A549 (cell line): ENCODE measurements around the gene MND1. TPM values are rescaled to one million over a fixed set of nuclear protein-coding genes. Genes with fewer than 3 reads are reported as not detected.

Experiments used
- ATAC-seq, 2 experiments: fragments of 200-7000 bp in 1 of 2; fragments of >200 bp in 1 of 2; cut with Nextera tagmentation in 1 of 2; cut with Tn5 transposase in 1 of 2; 3 replicates each; pipeline versions ENCODE4 v1.8.0 to v1.9.1; 2018 to 2020; ENCODE audit warnings: mild to moderate bottlenecking in 1 of 2, moderate library complexity in 1 of 2
- CTCF ChIA-PET: fragments of 300-600 bp; sonication (Branson Sonifier 250); formaldehyde crosslinking; extraction: SDS; loops from one replicate; lab custom pipeline; 2021; ENCODE audit warnings: antibody characterized with exemption, inconsistent platforms; lab: Yijun Ruan, JAX
- POLR2A ChIA-PET: fragments of 350-600 bp; formaldehyde crosslinking; extraction: SDS; loops from one replicate; lab custom pipeline; 2021; ENCODE audit warnings: antibody characterized with exemption, inconsistent platforms; lab: Yijun Ruan, JAX
- DNase-seq, 2 experiments: peaks; one replicate each; pipeline versions ENCODE4 v3.0.0 to v3.0.0-alpha.2; 2011 to 2016; ENCODE audit warnings: low read depth in 1 of 2, low spot score in 1 of 2
- FAIRE-seq: peaks from 2 replicates; lab custom pipeline; 2011; peaks lifted over from hg19 to GRCh38; lab: Jason Lieb, UNC
- H3K27ac ChIP-seq, 2 experiments: fragments of >200 bp; sonication (Bioruptor Twin); formaldehyde crosslinking; 3 replicates each; pipeline ENCODE4 v1.5.1; 2016 to 2017
- H3K4me1 ChIP-seq: fragments of >200 bp; sonication (Bioruptor Twin); formaldehyde crosslinking; 3 replicates; pipeline ENCODE4 v1.6.1; 2016
- H3K4me2 ChIP-seq: fragments of >200 bp; sonication (Bioruptor Twin); formaldehyde crosslinking; 3 replicates; pipeline ENCODE4 v1.6.1; 2016
- H3K4me3 ChIP-seq: fragments of >200 bp; sonication (Bioruptor Twin); formaldehyde crosslinking; 3 replicates; pipeline ENCODE4 v1.5.1; 2016
- H3K9me3 ChIP-seq: fragments of >200 bp; sonication (Bioruptor Twin); formaldehyde crosslinking; 3 replicates; pipeline ENCODE4 v1.6.1; 2016
- CBX2 ChIP-seq: fragments of 200-600 bp; sonication (generic); IDR thresholded peaks from 2 replicates; pipeline ENCODE4 v1.6.1; 2016; ENCODE audit warnings: low read depth, mild to moderate bottlenecking, borderline replicate concordance
- CBX8 ChIP-seq: fragments of 200-600 bp; sonication (generic); IDR thresholded peaks from 2 replicates; pipeline ENCODE4 v1.6.1; 2016
- CHD2 ChIP-seq: fragments of 150-350 bp; IDR thresholded peaks from 2 replicates; pipeline ENCODE4 v1.6.1; 2014; ENCODE audit warnings: low read length; ENCODE audit not compliant: partially characterized antibody
- E2F6 ChIP-seq: IDR thresholded peaks from 2 replicates; pipeline ENCODE4 v1.6.1; 2012; ENCODE audit warnings: low read depth, borderline replicate concordance
- EHF ChIP-seq: fragments of 250-450 bp; sonication (Bioruptor Pico); IDR thresholded peaks from 2 replicates; pipeline ENCODE4 v1.5.0; 2020; ENCODE audit warnings: mild to moderate bottlenecking
- EP300 ChIP-seq, 2 experiments: fragments of >200 bp; sonication (Bioruptor Twin); formaldehyde crosslinking; IDR thresholded peaks; 2 replicates in 1 of 2; 3 replicates in 1 of 2; pipeline ENCODE4 v1.6.1; 2016 to 2017
- FOSB ChIP-seq: fragments of 250-450 bp; sonication (Bioruptor Pico); IDR thresholded peaks from 2 replicates; pipeline ENCODE4 v1.5.0; 2020; ENCODE audit warnings: mild to moderate bottlenecking, moderate library complexity
- FOSL2 ChIP-seq, 2 experiments: fragments of 450-650 bp in 1 of 2; fragments of >200 bp in 1 of 2; sonication (Bioruptor Twin) in 1 of 2; formaldehyde crosslinking; IDR thresholded peaks; 2 replicates each; pipeline versions ENCODE4 v1.5.0 to v1.6.1; 2016 to 2020; ENCODE audit warnings: mild to moderate bottlenecking in 1 of 2, moderate library complexity in 1 of 2
- GATA3 ChIP-seq: IDR thresholded peaks from 2 replicates; pipeline ENCODE4 v1.6.1; 2012; ENCODE audit warnings: borderline replicate concordance
- HDAC2 ChIP-seq: fragments of 200-600 bp; sonication (generic); IDR thresholded peaks from 2 replicates; pipeline ENCODE4 v1.6.1; 2016
- HOXA7 ChIP-seq: fragments of 250-450 bp; sonication (Bioruptor Pico); IDR thresholded peaks from 2 replicates; pipeline ENCODE4 v1.5.0; 2020; ENCODE audit warnings: mild to moderate bottlenecking, moderate library complexity
- HOXB13 ChIP-seq: fragments of 250-450 bp; sonication (Bioruptor Pico); IDR thresholded peaks from 2 replicates; pipeline ENCODE4 v1.5.0; 2020; ENCODE audit warnings: low read depth, mild to moderate bottlenecking, moderate library complexity
- HOXB5 ChIP-seq: fragments of 250-450 bp; sonication (Bioruptor Pico); IDR thresholded peaks from 2 replicates; pipeline ENCODE4 v1.5.0; 2020; ENCODE audit warnings: mild to moderate bottlenecking, moderate library complexity
- JUN ChIP-seq, 2 experiments: fragments of >200 bp; sonication (Bioruptor Twin); formaldehyde crosslinking; IDR thresholded peaks; 2 replicates in 1 of 2; 3 replicates in 1 of 2; pipeline ENCODE4 v1.6.1; 2016 to 2017
- JUNB ChIP-seq: fragments of >200 bp; sonication (Bioruptor Twin); formaldehyde crosslinking; IDR thresholded peaks from 2 replicates; pipeline ENCODE4 v1.6.1; 2016
- KDM1A ChIP-seq: fragments of 200-600 bp; sonication (generic); IDR thresholded peaks from 2 replicates; pipeline ENCODE4 v1.6.1; 2016; ENCODE audit warnings: low read depth, mild to moderate bottlenecking
- MAFK ChIP-seq: fragments of 450-650 bp; IDR thresholded peaks from 2 replicates; pipeline ENCODE4 v1.6.1; 2014; ENCODE audit not compliant: partially characterized antibody
- MAX ChIP-seq: IDR thresholded peaks from 2 replicates; pipeline ENCODE4 v1.6.1; 2012
- NFE2L2 ChIP-seq: fragments of 150-350 bp; conservative IDR thresholded peaks from 2 replicates; pipeline ENCODE4 v1.6.1; 2014; ENCODE audit warnings: low read length
- NPAS2 ChIP-seq: fragments of 250-450 bp; sonication (Bioruptor Pico); IDR thresholded peaks from 2 replicates; pipeline ENCODE4 v1.8.0; 2022; ENCODE audit warnings: mild to moderate bottlenecking, moderate library complexity, borderline replicate concordance
- NR3C1 ChIP-seq: fragments of >200 bp; sonication (Bioruptor Twin); formaldehyde crosslinking; IDR thresholded peaks from 3 replicates; pipeline ENCODE4 v1.6.1; 2017
- POLR2A ChIP-seq: IDR thresholded peaks from 2 replicates; pipeline ENCODE4 v1.6.1; 2012; ENCODE audit warnings: mild to moderate bottlenecking, low read length
- POLR2AphosphoS2 ChIP-seq: conservative IDR thresholded peaks from 2 replicates; pipeline ENCODE4 v1.6.1; 2012; ENCODE audit warnings: low read length, improper control_type of control experiment, inconsistent platforms
- RCOR1 ChIP-seq: fragments of 150-350 bp; IDR thresholded peaks from 2 replicates; pipeline ENCODE4 v1.6.1; 2014; ENCODE audit warnings: antibody characterized with exemption, low read length, low read depth
- SREBF2 ChIP-seq: fragments of 450-650 bp; IDR thresholded peaks from 2 replicates; pipeline ENCODE4 v1.6.1; 2014; ENCODE audit warnings: mild to moderate bottlenecking, moderate library complexity
- TFCP2L1 ChIP-seq: fragments of 250-450 bp; sonication (Bioruptor Pico); IDR thresholded peaks from 2 replicates; pipeline ENCODE4 v1.5.0; 2021; ENCODE audit warnings: mild to moderate bottlenecking
- ZC3H11A ChIP-seq: fragments of 450-650 bp; IDR thresholded peaks from 2 replicates; pipeline ENCODE4 v1.6.1; 2014; ENCODE audit warnings: antibody characterized with exemption, mild to moderate bottlenecking
- ZFP36 ChIP-seq: fragments of 450-650 bp; IDR thresholded peaks from 2 replicates; pipeline ENCODE4 v1.6.1; 2014; ENCODE audit warnings: borderline replicate concordance; ENCODE audit not compliant: partially characterized antibody
- ZSCAN20 ChIP-seq: fragments of 250-450 bp; sonication (Bioruptor Pico); IDR thresholded peaks from 2 replicates; pipeline ENCODE4 v1.8.0; 2022; ENCODE audit warnings: mild to moderate bottlenecking, moderate library complexity
- whole genome bisulfite sequencing: methylation state at CpG from one replicate; pipeline ENCODE4 v1.1.6; 2017; ENCODE audit errors: missing lambda C conversion rate; 5-methylcytosine and 5-hydroxymethylcytosine counted together
- polyA plus RNA-seq, 4 experiments: library from polyadenylated mRNA; depleted of rRNA in 3 of 4; stranded (reverse); fragments of >200 nt; fragmentation: RNase III in 1 of 4; extraction: RNeasy Plus Mini Kit Qiagen cat#74134 plus additional on column Dnase treatment in 1 of 4; gene quantifications; 2 replicates in 3 of 4; 3 replicates in 1 of 4; pipeline ENCODE4 v1.2.3, GENCODE V29; 2011 to 2017
- TF ChIP-seq, protein P1 (sequence below): fragments of 450-650 bp; IDR thresholded peaks from 2 replicates; pipeline ENCODE4 v1.6.1; 2014; ENCODE audit warnings: antibody characterized with exemption

The MND1 gene
- polyA plus RNA-seq, 2 of the 4 experiments (the other 2 are of a cell fraction): 16.3 to 16.6 TPM

DNA sequence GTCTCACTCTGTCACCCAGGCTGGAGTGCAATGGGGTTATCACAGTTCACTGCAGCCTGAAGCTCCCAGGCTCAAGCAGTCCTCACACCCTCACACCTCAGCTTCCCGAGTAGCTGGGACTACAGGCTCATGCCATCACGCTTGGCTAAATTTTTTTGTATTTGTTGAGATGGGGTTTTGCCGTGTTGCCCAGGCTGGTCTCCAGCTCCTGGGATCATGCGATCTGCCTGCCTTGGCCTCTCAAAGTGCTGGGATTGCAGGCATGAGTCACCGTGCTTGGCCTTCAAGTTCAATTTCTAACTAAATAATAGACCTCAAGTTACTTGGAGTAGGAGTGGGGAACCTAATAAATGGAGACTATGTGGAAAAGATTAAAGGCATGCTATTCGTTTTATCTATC, 48.9 kb downstream of the MND1 start (continued):
- TF ChIP-seq E2F6 (no peak), HOXA7 (no peak), ZFP36 (no peak), MAFK (no peak), RCOR1 (no peak), JUN (IDR thresholded peaks at IDR 0.05) (no peak), CBX2 (no peak), SREBF2 (no peak), TFCP2L1 (CRISPR knock-in tag) (no peak), HOXB13 (no peak), FOSL2 (IDR thresholded peaks at IDR 0.05) (no peak), FOSL2 (CRISPR knock-in tag; IDR thresholded peaks at IDR 0.05) (no peak), FOSB (CRISPR knock-in tag) (no peak), ZC3H11A (no peak)

DNA sequence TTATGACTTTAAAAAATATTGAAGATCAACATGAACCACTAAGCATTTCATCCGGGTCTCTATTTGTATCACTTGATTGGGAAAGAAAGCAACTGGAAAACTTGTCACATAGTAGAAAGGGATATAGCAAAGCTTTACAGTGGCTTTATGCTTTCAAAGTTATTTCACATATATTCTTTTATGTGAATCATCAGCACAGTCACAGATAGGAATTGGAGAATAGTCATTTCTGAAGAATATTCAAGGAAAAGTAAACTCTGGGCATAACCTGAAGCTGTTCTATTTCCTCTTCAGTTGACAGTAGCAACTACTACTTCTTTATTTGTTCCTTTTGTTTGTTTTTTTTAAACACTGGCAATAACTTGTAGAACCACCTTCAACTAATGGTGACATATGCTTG, 50.5 kb downstream of the MND1 start:
- no peak for DNase-seq
- POLR2A ChIA-PET: no interaction called here
- no peaks in the 10 kb centered on the region for H3K9me3 ChIP-seq
- H3K4me1 ChIP-seq: peaks cover 13% of the 10 kb centered on the region; the same call in 2 of the 3 replicates
- H3K27ac ChIP-seq: no peak overlapping the region
- H3K4me3 ChIP-seq: no peak overlapping the region
- FAIRE-seq: no peak
- H3K4me2 ChIP-seq: no peak overlapping the region
- no peak for ATAC-seq
- TF ChIP-seq NPAS2 (no peak), HDAC2 (no peak), NFE2L2 (no peak), POLR2A (no peak), EP300 (IDR thresholded peaks at IDR 0.05) (no peak), ZSCAN20 (no peak), MAX (no peak), TFCP2L1 (CRISPR knock-in tag) (no peak), RCOR1 (no peak), FOSL2 (IDR thresholded peaks at IDR 0.05) (no peak), FOSL2 (CRISPR knock-in tag; IDR thresholded peaks at IDR 0.05) (no peak), HOXB5 (CRISPR knock-in tag) (no peak), GATA3 (no peak)
- TF ChIP-seq, protein P1, sequence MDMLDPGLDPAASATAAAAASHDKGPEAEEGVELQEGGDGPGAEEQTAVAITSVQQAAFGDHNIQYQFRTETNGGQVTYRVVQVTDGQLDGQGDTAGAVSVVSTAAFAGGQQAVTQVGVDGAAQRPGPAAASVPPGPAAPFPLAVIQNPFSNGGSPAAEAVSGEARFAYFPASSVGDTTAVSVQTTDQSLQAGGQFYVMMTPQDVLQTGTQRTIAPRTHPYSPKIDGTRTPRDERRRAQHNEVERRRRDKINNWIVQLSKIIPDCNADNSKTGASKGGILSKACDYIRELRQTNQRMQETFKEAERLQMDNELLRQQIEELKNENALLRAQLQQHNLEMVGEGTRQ: no peak
- CTCF ChIA-PET: no interaction called here
- WGBS: 86% methylated on average over 1 of the region's 1 CpG

DNA sequence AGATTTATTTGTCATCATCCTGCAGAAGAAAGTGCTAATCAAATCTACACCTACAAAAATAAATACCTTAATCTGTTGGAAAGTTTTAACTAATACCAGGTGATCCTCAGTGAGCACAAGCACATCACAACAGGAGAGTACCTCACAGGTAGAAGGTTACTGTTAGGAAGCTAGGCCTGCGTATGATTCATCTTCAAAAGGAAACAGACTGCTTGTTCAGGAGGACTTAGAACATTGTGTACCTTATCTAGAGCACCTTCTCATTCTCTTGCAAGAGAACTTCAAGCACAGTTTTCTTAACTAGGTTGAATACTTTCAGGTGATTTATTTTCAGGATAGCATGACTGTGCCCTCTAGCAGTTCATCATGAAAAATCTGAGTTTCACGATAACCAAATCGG, 54.2 kb downstream of the MND1 start:
- ChIA-PET POLR2A (no interaction called here), CTCF (no interaction called here)
- Histone ChIP-seq H3K9me3 (no peaks in the 10 kb centered on the region), H3K4me2 (no peak overlapping the region), H3K27ac (no peak overlapping the region; a peak in 1 of 6 replicates), H3K4me1 (peaks cover 3% of the 10 kb centered on the region; the same call in 1 of the 3 replicates), H3K4me3 (no peak overlapping the region)
- ATAC-seq: no peak
- 96% methylated on average over 3 of the region's 3 CpGs for WGBS
- FAIRE-seq: no peak
- no peak for DNase-seq
- TF ChIP-seq NR3C1 (no peak), ZSCAN20 (no peak), ZFP36 (no peak), JUNB (no peak), EHF (CRISPR knock-in tag) (no peak), NPAS2 (no peak), MAX (no peak), ZC3H11A (no peak), POLR2AphosphoS2 (no peak), HOXA7 (no peak), JUN (IDR thresholded peaks at IDR 0.05) (no peak), CBX8 (no peak), KDM1A (no peak), CHD2 (no peak)
